Right ventricle myocardium superior (tissue), 1 donor: Measurements from ENCODE around the gene UBXN1. TPM values are rescaled to one million over a fixed set of nuclear protein-coding genes. Genes with fewer than 3 reads are reported as not detected.
"Not testable (repeated sequence)": the region's sequence is repeated elsewhere in the genome, so short reads cannot be mapped to it uniquely, and the experiment has no call there.

ENCODE experiments used
- ATAC-seq: fragments of 200-7000 bp; cut with Tn5 transposase; one replicate; pipeline ENCODE4 v1.9.1; 2020; ENCODE audit warnings: mild to moderate bottlenecking; ENCODE audit not compliant: poor library complexity
- DNase-seq: peaks from one replicate; pipeline ENCODE4 v3.0.0-alpha.2; 2020
- intact Hi-C: fragments of 100-400 bp; cut with DNase I; formaldehyde crosslinking; loops from one replicate; pipeline ENCODE4 v1.11.2; 2022
- total RNA-seq: library from RNA; stranded (reverse); fragmentation: NEBNext Ultra II Directional; extraction: Animal tissue kit (Norgen Biotek cat#: 25700); gene quantifications from one replicate; pipeline ENCODE4 v1.2.1, GENCODE V29; 2021
- donor health status: DM: no; HTN: yes; CAD: no; lungs with severe emphysema.

Gene UBXN1
- total RNA-seq, 1 donor from 2014 or later = 82.2 TPM

DNA sequence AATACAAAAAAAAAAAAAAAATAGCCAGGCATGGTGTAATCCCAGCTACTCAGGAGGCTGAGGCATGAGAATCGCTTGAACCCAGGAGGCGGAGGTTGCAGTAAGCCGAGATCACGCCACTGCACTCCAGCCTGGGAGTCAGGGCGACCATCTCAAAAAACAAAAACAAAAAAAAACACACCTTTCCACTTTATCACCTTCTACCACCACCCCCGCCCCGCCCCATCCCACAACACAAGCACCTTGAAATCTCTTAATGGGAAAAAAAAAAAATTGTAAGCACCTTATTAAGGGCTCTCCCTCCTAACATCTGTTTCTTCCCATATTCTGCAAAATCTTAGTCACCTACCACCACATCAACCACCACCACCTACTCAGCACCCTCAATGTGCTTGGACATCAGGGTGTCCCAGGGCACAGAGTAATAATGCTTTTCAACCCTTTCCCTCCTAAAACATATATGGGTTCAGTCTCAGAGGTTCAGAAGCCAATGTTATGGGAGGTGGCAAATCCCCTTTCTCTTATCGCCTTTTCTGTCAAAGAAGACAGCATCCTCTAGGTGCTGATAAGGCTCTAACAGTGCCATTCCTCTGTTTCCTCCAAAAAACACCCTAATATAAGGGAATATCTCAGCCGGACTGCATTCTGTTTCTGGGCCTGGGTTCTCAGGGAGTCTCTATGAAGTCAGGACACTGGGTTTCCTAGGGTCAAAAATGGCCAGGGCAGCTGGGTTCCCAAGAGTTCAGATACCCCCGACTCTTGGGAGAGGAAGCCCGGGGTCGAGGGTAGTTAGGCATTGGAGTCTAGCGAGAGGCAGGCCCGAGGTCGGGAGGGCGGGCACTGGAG, 26.5 kb downstream of the UBXN1 start:
- intact Hi-C loops = no loop called here
- ATAC-seq = no peak
- DNase-seq = no peak

DNA sequence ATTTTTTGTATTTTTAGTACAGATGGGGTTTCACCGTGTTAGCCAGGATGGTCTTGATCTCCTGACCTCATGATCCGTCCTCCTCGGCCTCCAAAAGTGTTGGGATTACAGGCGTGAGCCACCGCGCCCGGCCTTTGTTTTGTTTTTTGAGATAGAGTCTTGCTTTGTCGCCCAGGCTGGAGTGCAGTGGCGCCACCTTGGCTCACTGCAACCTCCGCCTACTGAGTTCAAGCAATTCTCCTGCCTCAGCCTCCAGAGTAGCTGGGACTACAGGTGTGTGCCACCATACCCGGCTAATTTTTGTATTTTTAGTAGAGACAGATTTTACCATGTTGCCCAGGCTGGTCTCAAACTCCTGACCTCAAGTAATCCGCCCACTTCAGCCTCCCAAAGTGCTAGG, 28.6 kb downstream of the UBXN1 start:
- ATAC-seq, DNase-seq, intact Hi-C loops: not testable (repeated sequence)

DNA sequence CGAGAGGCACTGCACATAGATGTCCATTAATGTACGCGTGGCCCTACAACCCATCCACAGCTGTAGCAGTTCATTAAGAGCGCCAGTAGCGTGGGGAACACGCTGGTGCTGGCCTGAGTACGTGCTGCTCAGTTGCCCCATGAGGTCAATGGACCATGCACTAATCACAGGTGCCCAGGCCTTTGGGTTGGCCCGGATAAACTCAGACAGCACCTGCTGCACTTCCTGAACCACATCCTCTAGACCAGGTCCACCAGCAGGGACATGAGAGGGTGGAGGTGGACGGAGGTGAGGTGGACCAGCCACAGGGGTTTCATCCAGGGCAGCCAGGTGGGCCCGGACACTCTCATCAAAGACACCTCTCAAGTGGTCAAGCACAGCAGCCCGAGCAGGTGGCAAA, 29.4 kb downstream of the UBXN1 start:
- no peak for DNase-seq
- intact Hi-C loops = no loop called here
- no peak for ATAC-seq

DNA sequence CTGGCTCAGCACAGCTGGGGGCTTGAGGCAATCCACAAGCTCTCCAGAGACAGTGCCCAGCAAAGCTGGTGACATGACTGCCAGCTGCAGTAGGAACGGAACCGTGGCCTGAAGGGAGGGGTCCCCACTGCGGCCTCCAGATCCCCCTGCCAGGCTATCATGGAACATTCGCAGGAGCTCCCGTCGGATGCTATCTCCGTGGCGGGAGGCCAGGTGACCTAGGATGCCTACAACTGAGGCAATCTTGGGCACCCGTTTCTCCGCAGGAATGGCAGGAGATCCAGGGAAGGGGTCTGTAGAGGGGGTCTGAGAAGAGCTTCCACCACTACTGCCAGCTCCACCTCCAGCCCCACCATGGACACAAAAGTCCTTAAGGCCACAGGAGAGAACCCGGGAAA, 29.9 kb downstream of the UBXN1 start:
- DNase-seq = no peak
- ATAC-seq = no peak
- intact Hi-C loops = no loop called here

DNA sequence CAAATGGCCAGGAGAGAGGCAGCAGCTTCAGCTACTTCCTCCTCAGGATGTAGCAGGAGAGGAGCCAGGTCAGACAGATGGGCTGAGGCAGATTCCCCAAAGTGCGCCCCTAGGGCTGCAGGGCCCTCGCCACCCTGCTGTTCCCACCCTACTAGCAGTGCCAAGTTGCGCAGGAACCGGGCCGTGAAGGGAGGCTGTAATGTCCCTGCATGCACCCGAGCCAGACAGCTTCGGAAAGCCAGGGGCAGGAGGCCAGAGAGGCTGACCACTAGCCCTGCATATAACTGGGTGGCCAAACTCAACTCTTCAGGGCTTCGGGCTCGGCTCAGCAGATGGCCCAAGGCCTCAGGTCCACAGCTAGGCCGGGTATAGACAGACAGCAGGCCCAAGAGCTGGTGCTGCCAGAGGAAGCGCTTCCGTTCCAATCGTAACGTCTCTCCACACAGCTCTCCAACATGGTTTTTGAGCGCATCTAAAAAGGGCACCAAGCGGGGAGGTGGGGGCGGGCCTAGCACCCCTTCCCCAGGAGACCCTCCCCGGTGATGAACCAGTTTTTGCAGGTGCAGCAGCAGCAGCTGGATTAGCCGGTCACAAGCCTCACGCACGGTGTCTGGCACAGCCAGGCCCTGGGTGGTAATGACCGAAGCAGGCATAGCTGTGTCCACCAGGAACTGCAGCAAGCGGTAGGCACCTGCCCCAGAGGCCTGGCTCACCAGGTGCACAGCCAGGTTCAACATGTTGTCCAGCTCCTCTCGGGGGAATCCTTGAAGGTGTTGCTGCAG, 30.5 kb downstream of the UBXN1 start:
- intact Hi-C loops = no loop called here
- DNase-seq = no peak
- no peak for ATAC-seq

DNA sequence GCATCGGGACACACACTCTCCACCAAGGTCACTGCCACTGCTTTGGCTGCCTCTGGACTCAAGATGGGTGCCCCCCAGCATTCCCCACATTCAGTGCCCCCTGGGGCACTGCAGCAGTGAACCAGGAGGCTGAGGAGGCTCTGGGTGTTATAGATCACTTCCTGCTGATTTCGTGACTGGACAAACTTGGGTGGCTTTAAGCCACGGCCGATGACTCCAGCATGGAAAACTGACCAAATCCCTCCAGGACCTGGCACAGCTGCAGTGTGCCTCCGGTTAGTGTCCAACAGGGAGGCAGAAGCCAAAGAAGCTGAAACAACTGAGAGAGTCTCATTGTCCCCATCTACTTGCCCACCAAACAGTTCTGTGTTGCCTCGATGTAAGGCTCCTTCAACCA, 31.3 kb downstream of the UBXN1 start:
- no peak for DNase-seq
- intact Hi-C loops = no loop called here
- ATAC-seq = no peak

DNA sequence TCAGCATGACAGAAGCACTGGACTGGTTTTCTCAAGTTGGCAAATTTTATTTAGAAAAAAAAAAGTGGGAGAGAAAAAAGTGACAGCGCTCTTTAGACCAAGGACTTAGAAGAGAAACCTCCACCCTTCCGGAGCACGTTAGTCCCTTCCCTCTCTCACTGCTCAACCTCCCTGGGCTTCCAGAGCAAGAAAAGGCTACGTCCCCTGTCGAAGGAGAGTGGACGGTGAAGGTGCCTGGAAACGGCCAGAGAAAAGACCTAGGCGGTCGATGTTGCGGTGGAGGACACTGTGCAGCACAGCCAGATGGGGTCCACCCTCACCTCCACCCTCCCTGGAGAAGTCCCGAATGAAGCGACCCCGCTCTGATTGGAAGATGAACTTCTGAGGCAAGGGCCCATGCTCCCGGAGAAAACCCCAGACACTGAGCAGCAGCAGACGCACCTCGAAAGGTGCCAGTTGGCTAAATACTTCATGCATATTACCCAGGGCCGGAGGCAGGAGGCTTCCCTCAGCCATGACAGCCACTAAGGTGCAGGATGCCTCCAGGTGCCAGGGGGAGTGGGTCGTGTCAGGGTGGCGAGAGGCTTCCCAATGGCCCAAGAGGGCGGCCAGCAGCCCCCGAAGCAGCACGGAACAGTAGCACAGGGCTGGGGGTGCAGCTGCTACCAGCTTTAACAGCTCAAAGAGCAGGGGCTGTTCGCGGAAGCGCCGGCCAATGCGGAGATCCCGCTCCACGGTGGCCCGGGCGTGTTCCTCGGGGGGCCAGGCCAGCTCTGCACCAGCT, 31.9 kb downstream of the UBXN1 start:
- DNase-seq = no peak
- intact Hi-C loops = no loop called here
- ATAC-seq = peak; percentile 3

DNA sequence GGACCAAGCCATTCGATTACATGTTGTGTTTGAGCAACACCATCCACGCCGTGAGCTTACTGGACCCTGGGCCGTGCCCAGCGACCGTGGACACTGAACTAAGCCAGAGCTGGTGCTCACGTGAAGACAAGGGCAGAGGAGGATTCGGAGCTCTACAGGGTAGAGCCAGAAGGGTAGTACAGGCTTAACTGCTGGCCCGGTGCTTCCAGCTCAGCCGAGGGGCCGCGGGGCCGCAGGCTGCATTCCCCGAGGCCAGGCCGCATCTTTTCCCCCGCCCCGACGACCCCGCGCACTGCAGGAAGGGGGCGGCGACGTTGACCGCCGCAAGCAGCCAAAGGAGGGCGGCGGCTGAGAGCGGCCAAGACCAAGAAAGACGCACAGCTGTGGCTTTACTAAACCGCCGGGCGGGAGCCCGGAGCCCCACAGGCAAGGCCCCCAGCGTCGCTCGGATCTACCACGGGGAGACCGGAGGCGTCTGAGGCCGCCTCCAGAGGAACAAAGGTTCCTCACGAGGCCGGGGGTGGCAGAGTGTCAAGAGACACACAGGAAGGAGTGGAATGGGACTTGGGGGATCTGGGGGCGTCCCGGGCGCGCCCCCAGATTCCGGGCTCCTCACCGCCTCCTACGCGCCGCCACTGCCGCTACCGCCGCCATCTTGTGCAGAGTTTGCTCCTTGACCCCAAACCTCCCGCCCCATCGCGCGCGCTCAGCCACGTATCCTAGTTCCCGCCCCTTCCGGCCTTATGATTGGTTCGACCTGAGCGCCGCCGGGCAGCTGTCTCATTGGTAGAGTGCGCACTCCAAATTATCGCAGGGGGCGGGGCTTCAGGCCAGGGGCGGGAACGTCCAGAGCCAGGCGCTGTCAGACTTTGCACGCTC, 32.7 kb downstream of the UBXN1 start, which contains the start of gene GANAB:
Gene GANAB, minus strand, starts transcription at position 668 of the 879 bp plus-strand sequence. Its CDS starts 14 bp downstream, at position 654.
- ATAC-seq (peak; percentile 98), DNase-seq (peak; percentile 100)
- intact Hi-C loops = no loop called here

DNA sequence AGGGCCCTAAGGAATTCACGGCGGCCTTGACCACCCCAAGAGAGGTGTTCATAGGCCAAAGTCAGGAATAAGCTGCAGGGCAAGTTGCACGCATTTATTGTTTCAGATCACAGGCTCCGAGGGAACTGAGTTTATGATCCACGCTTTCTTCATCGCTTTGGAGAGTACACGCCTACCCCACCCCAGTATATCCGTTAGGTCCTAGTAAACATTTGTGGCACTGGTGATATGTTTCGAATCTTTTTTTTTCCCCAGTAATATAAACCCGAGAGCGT, 33.3 kb downstream of the UBXN1 start:
- intact Hi-C loops = no loop called here
- DNase-seq (no peak), ATAC-seq (no peak)

DNA sequence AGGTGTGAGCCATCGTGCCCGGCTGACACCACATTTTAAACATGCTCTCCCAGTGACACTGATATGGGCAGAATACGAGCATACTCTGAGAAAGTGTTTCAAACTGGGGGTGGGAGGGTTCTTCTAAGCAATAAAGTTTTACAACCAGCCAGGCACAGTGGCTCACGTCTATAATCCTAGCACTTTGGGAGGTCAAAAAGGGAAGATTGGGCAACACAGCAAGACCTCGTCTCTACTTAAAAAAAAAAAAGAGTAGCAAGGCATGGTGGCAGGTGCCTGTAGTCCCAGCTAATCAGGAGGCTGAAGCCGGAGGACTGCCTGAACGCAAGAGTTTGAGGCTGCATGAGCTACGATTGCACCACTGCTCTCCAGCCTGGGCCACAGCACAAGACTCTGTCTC, 34.7 kb downstream of the UBXN1 start:
- DNase-seq (no peak), ATAC-seq (no peak)
- intact Hi-C loops = no loop called here

DNA sequence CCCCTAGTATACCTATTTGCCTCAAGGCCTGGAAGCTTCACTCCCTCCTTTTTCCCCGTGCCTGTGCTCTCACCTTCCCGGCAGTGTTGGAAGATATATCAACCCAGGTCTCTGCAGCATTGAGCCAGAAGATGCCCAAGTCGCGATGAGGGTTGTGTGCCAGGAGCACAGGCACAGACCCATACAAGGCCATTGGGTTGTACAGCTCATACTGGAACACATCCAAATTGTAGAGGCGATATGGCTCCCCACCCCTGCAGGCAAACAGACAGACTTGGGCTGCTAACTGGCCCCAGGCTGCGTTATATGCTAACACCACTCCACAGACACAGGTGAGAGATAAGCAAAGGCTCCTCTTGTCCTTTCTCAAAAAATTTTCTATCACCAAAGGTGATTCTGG, 46.4 kb downstream of the UBXN1 start:
- DNase-seq (no peak), ATAC-seq (no peak)
- intact Hi-C loops = no loop called here

DNA sequence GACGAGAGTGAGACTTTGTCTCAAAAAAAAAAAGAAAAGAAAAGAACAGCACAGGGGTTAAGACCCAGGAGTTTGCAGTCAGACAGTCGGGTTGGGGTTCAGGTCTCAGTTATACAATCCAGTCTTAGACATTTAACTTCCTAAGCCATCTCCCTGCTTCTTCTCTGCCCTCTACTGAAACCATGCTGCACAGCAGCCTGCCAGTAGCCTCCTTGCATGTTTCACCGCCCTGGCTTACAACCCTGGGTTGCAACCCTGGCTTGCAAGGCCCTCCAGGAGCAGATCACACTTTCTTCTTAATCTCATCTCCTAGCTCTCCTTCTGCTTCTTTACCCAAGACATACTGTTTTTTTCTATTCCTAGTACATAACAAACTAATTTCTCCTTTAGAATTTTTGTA, 51.2 kb downstream of the UBXN1 start:
- ATAC-seq (no peak), DNase-seq (no peak)
- intact Hi-C loops = no loop called here

Other genes with a start within 250 kb of the UBXN1 start
- gene AHNAK, start 132.3 kb downstream of the UBXN1 start, total RNA-seq = 318 TPM
- 794 TPM for gene EEF1G, start 105.2 kb downstream of the UBXN1 start, total RNA-seq
- gene TUT1, start 87.5 kb downstream of the UBXN1 start, total RNA-seq = 14.7 TPM
- gene MTA2, start 77.2 kb downstream of the UBXN1 start, total RNA-seq = 28.2 TPM
- gene EML3, start 66.3 kb downstream of the UBXN1 start, total RNA-seq = 13.1 TPM
- gene ROM1, start 65.8 kb downstream of the UBXN1 start, total RNA-seq = 1.5 TPM
- gene B3GAT3, start 57.1 kb downstream of the UBXN1 start, total RNA-seq = 11.6 TPM
- 91.4 TPM for gene GANAB, start 32.5 kb downstream of the UBXN1 start, total RNA-seq
- gene INTS5, start 25.8 kb downstream of the UBXN1 start, total RNA-seq = 9.6 TPM
- 30.4 TPM for gene C11orf98, start 13.9 kb downstream of the UBXN1 start, total RNA-seq
- 3.7 TPM for gene CSKMT, start 13.8 kb downstream of the UBXN1 start, total RNA-seq
- 7.8 TPM for gene UQCC3, start 7.4 kb downstream of the UBXN1 start, total RNA-seq
- gene LBHD1, start 6.8 kb downstream of the UBXN1 start, total RNA-seq = 3.2 TPM
- gene LRRN4CL, start 10.5 kb upstream of the UBXN1 start, total RNA-seq = 3.8 TPM
- gene BSCL2, start 28.4 kb upstream of the UBXN1 start, total RNA-seq = 21.7 TPM
- gene GNG3, start 28.6 kb upstream of the UBXN1 start, total RNA-seq = not detected
- 30.4 TPM for gene HNRNPUL2, start 48.4 kb upstream of the UBXN1 start, total RNA-seq
- gene TTC9C, start 49.4 kb upstream of the UBXN1 start, total RNA-seq = 14.0 TPM
- 9.7 TPM for gene ZBTB3, start 75.1 kb upstream of the UBXN1 start, total RNA-seq
- 36.8 TPM for gene POLR2G, start 82.5 kb upstream of the UBXN1 start, total RNA-seq
- gene TAF6L, start 92.3 kb upstream of the UBXN1 start, total RNA-seq = 9.2 TPM
- 17.1 TPM for gene TMEM179B, start 108.3 kb upstream of the UBXN1 start, total RNA-seq
- 17.4 TPM for gene TMEM223, start 112.9 kb upstream of the UBXN1 start, total RNA-seq
- 40.1 TPM for gene NXF1, start 126.4 kb upstream of the UBXN1 start, total RNA-seq
- 15.7 TPM for gene STX5, start 153.0 kb upstream of the UBXN1 start, total RNA-seq
- gene TEX54, start 153.8 kb upstream of the UBXN1 start, total RNA-seq = not detected
- gene WDR74, start 160.5 kb upstream of the UBXN1 start, total RNA-seq = 27.0 TPM
- 32.9 TPM for gene SLC3A2, start 201.8 kb upstream of the UBXN1 start, total RNA-seq
- not detected for gene CHRM1, start 242.3 kb upstream of the UBXN1 start, total RNA-seq